ENCODE measurements around the gene SGSM2. TPM values are rescaled to one million over a fixed set of nuclear protein-coding genes. Genes with fewer than 3 reads are reported as not detected.

SGSM2 gene
- total and polyA plus RNA-seq, 2 donors: 25.3 to 100 TPM

- Histone ChIP-seq H3K36me3 (ENCODE audit: control insufficient read depth in 2 of 2, insufficient read depth in 2 of 2, low read length in 1 of 2) (no peaks in the 10 kb centered on the region), H3K27ac (ENCODE audit: low read depth in 1 of 2, low read length in 1 of 2) (no peak overlapping the region), H3K4me3 (ENCODE audit: low read length in 2 of 2) (no peak overlapping the region)
Measured at GRCh38 chr17:2398182-2398581, 60.9 kb downstream of the SGSM2 start.

GRCh38 chr17:2398655-2399571, 61.6 kb downstream of the SGSM2 start:
- Histone ChIP-seq H3K27ac (ENCODE audit: low read depth in 1 of 2, low read length in 1 of 2) (peak overlapping the region; percentile 77 to 98), H3K4me3 (ENCODE audit: low read length in 2 of 2) (peak overlapping the region; percentile 78 to 79), H3K36me3 (ENCODE audit: control insufficient read depth in 2 of 2, insufficient read depth in 2 of 2, low read length in 1 of 2) (no peaks in the 10 kb centered on the region), H3K27me3 (ENCODE audit: control insufficient read depth in 2 of 2, insufficient read depth in 1 of 2, low read length in 1 of 2) (peaks cover 0 to 2% of the 10 kb centered on the region in 2 donors), H3K9me3 (ENCODE audit: control insufficient read depth in 2 of 2, insufficient read depth in 1 of 2, low read length in 1 of 2) (peaks cover 2 to 8% of the 10 kb centered on the region in 2 donors), H3K4me1 (ENCODE audit: control insufficient read depth in 2 of 2, insufficient read depth in 2 of 2, low read length in 2 of 2) (peaks cover 34 to 73% of the 10 kb centered on the region in 2 donors)
- WGBS: 19% methylated on average over 55 of the region's 55 CpGs
- DNase-seq (ENCODE audit: low read depth in 6 of 9, low spot score in 9 of 9): peak in 4 of 9 donors; percentile 48 to 74 (median 54)

More at GRCh38 chr17:2398182-2398581, 60.9 kb downstream of the SGSM2 start:
- H3K9me3 ChIP-seq (ENCODE audit: control insufficient read depth in 2 of 2, insufficient read depth in 1 of 2, low read length in 1 of 2): peaks cover 2 to 8% of the 10 kb centered on the region in 2 donors
- peaks cover 34 to 73% of the 10 kb centered on the region in 2 donors for H3K4me1 ChIP-seq (ENCODE audit: control insufficient read depth in 2 of 2, insufficient read depth in 2 of 2, low read length in 2 of 2)
- H3K27me3 ChIP-seq (ENCODE audit: control insufficient read depth in 2 of 2, insufficient read depth in 1 of 2, low read length in 1 of 2): peaks cover 0 to 2% of the 10 kb centered on the region in 2 donors
- WGBS: 95% methylated on average over 10 of the region's 10 CpGs
- DNase-seq (ENCODE audit: low read depth in 6 of 9, low spot score in 9 of 9): no peak

GRCh38 chr17:2399572-2400473, 62.5 kb downstream of the SGSM2 start:
- H3K36me3 ChIP-seq (ENCODE audit: control insufficient read depth in 2 of 2, insufficient read depth in 2 of 2, low read length in 1 of 2): no peaks in the 10 kb centered on the region
- peak overlapping the region; percentile 94 to 98 for H3K27ac ChIP-seq (ENCODE audit: low read depth in 1 of 2, low read length in 1 of 2)
- H3K27me3 ChIP-seq (ENCODE audit: control insufficient read depth in 2 of 2, insufficient read depth in 1 of 2, low read length in 1 of 2): peaks cover 0 to 2% of the 10 kb centered on the region in 2 donors
- H3K9me3 ChIP-seq (ENCODE audit: control insufficient read depth in 2 of 2, insufficient read depth in 1 of 2, low read length in 1 of 2): peaks cover 2 to 8% of the 10 kb centered on the region in 2 donors
- H3K4me3 ChIP-seq (ENCODE audit: low read length in 2 of 2): peak overlapping the region; percentile 78 to 79
- WGBS: under 1% methylated on average over 82 of the region's 82 CpGs
- peaks cover 28 to 64% of the 10 kb centered on the region in 2 donors for H3K4me1 ChIP-seq (ENCODE audit: control insufficient read depth in 2 of 2, insufficient read depth in 2 of 2, low read length in 2 of 2)
- peak in 8 of 9 donors; percentile 77 to 92 (median 83) for DNase-seq (ENCODE audit: low read depth in 6 of 9, low spot score in 9 of 9)

- WGBS: under 1% methylated on average over 43 of the region's 43 CpGs
Measured at GRCh38 chr17:2400474-2400866, 63.2 kb downstream of the SGSM2 start.

GRCh38 chr17:2400877-2401425, 63.6 kb downstream of the SGSM2 start, which contains the start of gene MNT:
Gene MNT, minus strand, starts transcription at chr17:2401060. Its CDS starts 348 bp downstream, at chr17:2400712.
- under 1% methylated on average over 51 of the region's 51 CpGs for WGBS
- peak in 7 of 9 donors; percentile 67 to 96 (median 90) for DNase-seq (ENCODE audit: low read depth in 6 of 9, low spot score in 9 of 9)
- H3K9me3 ChIP-seq (ENCODE audit: control insufficient read depth in 2 of 2, insufficient read depth in 1 of 2, low read length in 1 of 2): peaks cover 2 to 8% of the 10 kb centered on the region in 2 donors
- H3K27me3 ChIP-seq (ENCODE audit: control insufficient read depth in 2 of 2, insufficient read depth in 1 of 2, low read length in 1 of 2): peaks cover 0 to 2% of the 10 kb centered on the region in 2 donors
- peak within 1 kb of the TSS; percentile 78 to 79 for H3K4me3 ChIP-seq (ENCODE audit: low read length in 2 of 2)
- H3K36me3 ChIP-seq (ENCODE audit: control insufficient read depth in 2 of 2, insufficient read depth in 2 of 2, low read length in 1 of 2): no peaks in the 10 kb centered on the region
- H3K4me1 ChIP-seq (ENCODE audit: control insufficient read depth in 2 of 2, insufficient read depth in 2 of 2, low read length in 2 of 2): peaks cover 28 to 58% of the 10 kb centered on the region in 2 donors
- H3K27ac ChIP-seq (ENCODE audit: low read depth in 1 of 2, low read length in 1 of 2): peak within 1 kb of the TSS; percentile 98 to 99

More at GRCh38 chr17:2400474-2400866, 63.2 kb downstream of the SGSM2 start:
- peak in 4 of 9 donors; percentile 34 to 72 (median 48) for DNase-seq (ENCODE audit: low read depth in 6 of 9, low spot score in 9 of 9)
- Histone ChIP-seq H3K4me3 (ENCODE audit: low read length in 2 of 2) (peak overlapping the region; percentile 78 to 79), H3K27ac (ENCODE audit: low read depth in 1 of 2, low read length in 1 of 2) (peak overlapping the region; percentile 94 to 98), H3K4me1 (ENCODE audit: control insufficient read depth in 2 of 2, insufficient read depth in 2 of 2, low read length in 2 of 2) (peaks cover 28 to 63% of the 10 kb centered on the region in 2 donors), H3K9me3 (ENCODE audit: control insufficient read depth in 2 of 2, insufficient read depth in 1 of 2, low read length in 1 of 2) (peaks cover 2 to 8% of the 10 kb centered on the region in 2 donors), H3K27me3 (ENCODE audit: control insufficient read depth in 2 of 2, insufficient read depth in 1 of 2, low read length in 1 of 2) (peaks cover 0 to 2% of the 10 kb centered on the region in 2 donors), H3K36me3 (ENCODE audit: control insufficient read depth in 2 of 2, insufficient read depth in 2 of 2, low read length in 1 of 2) (no peaks in the 10 kb centered on the region)

- WGBS: under 1% methylated on average over 72 of the region's 72 CpGs
- Histone ChIP-seq H3K27me3 (ENCODE audit: control insufficient read depth in 2 of 2, insufficient read depth in 1 of 2, low read length in 1 of 2) (peaks cover 0 to 2% of the 10 kb centered on the region in 2 donors), H3K9me3 (ENCODE audit: control insufficient read depth in 2 of 2, insufficient read depth in 1 of 2, low read length in 1 of 2) (peaks cover 2 to 8% of the 10 kb centered on the region in 2 donors)
Measured at GRCh38 chr17:2401426-2402221, 64.3 kb downstream of the SGSM2 start.

GRCh38 chr17:2402544-2402943, 65.2 kb downstream of the SGSM2 start:
- peaks cover 17 to 42% of the 10 kb centered on the region in 2 donors for H3K4me1 ChIP-seq (ENCODE audit: control insufficient read depth in 2 of 2, insufficient read depth in 2 of 2, low read length in 2 of 2)
- peaks cover 0 to 4% of the 10 kb centered on the region in 2 donors for H3K36me3 ChIP-seq (ENCODE audit: control insufficient read depth in 2 of 2, insufficient read depth in 2 of 2, low read length in 1 of 2)
- peak overlapping the region in 1 of 2 donors; percentile 75 for H3K27ac ChIP-seq (ENCODE audit: low read depth in 1 of 2, low read length in 1 of 2)
- H3K27me3 ChIP-seq (ENCODE audit: control insufficient read depth in 2 of 2, insufficient read depth in 1 of 2, low read length in 1 of 2): no peaks in the 10 kb centered on the region
- 33% methylated on average over 15 of the region's 15 CpGs for WGBS
- peaks cover 2 to 8% of the 10 kb centered on the region in 2 donors for H3K9me3 ChIP-seq (ENCODE audit: control insufficient read depth in 2 of 2, insufficient read depth in 1 of 2, low read length in 1 of 2)
- peak in 1 of 9 donors; percentile 23 for DNase-seq (ENCODE audit: low read depth in 6 of 9, low spot score in 9 of 9)
- H3K4me3 ChIP-seq (ENCODE audit: low read length in 2 of 2): peak overlapping the region; percentile 53 to 78

More at GRCh38 chr17:2401426-2402221, 64.3 kb downstream of the SGSM2 start:
- Histone ChIP-seq H3K4me3 (ENCODE audit: low read length in 2 of 2) (peak overlapping the region; percentile 70 to 78), H3K36me3 (ENCODE audit: control insufficient read depth in 2 of 2, insufficient read depth in 2 of 2, low read length in 1 of 2) (peaks cover 0 to 2% of the 10 kb centered on the region in 2 donors), H3K27ac (ENCODE audit: low read depth in 1 of 2, low read length in 1 of 2) (peak overlapping the region; percentile 98 to 99), H3K4me1 (ENCODE audit: control insufficient read depth in 2 of 2, insufficient read depth in 2 of 2, low read length in 2 of 2) (peaks cover 24 to 51% of the 10 kb centered on the region in 2 donors)
- peak; percentile 96 to 99 (median 98) for DNase-seq (ENCODE audit: low read depth in 6 of 9, low spot score in 9 of 9)
